ENCODE measurements around the gene REC114. TPM values are rescaled to one million over a fixed set of nuclear protein-coding genes. Genes with fewer than 3 reads are reported as not detected.

Gene REC114
- polyA plus RNA-seq, 1 donor (not counting 4 experiments of a cell fraction or from before 2014, with no cell fraction given), result not detected

- H3K36me3 ChIP-seq (ENCODE audit: control insufficient read depth in 2 of 2, extremely low read depth in 1 of 2, insufficient read depth in 2 of 2, low read length in 2 of 2), result peaks cover 29 to 47% of the 10 kb centered on the region in 2 experiments
- H3K4me3 ChIP-seq (ENCODE audit: control insufficient read depth in 2 of 3, extremely low read depth in 1 of 3, insufficient read depth in 2 of 3, low read depth in 1 of 3, low read length in 3 of 3), result no peak overlapping the region
- no peak overlapping the region for H3K9ac ChIP-seq (ENCODE audit: control insufficient read depth, extremely low read depth, insufficient read depth, low read length)
- peaks cover 56% of the 10 kb centered on the region for H3K79me2 ChIP-seq (ENCODE audit: control insufficient read depth, insufficient read depth, low read length)
- H3K4me2 ChIP-seq (ENCODE audit: control insufficient read depth, extremely low read depth, insufficient read depth, low read depth, low read length), result no peak overlapping the region
- no peak for TF ChIP-seq EZH2 (IDR thresholded peaks at IDR 0.05; ENCODE audit: low read length)
- TF ChIP-seq, protein P1, sequence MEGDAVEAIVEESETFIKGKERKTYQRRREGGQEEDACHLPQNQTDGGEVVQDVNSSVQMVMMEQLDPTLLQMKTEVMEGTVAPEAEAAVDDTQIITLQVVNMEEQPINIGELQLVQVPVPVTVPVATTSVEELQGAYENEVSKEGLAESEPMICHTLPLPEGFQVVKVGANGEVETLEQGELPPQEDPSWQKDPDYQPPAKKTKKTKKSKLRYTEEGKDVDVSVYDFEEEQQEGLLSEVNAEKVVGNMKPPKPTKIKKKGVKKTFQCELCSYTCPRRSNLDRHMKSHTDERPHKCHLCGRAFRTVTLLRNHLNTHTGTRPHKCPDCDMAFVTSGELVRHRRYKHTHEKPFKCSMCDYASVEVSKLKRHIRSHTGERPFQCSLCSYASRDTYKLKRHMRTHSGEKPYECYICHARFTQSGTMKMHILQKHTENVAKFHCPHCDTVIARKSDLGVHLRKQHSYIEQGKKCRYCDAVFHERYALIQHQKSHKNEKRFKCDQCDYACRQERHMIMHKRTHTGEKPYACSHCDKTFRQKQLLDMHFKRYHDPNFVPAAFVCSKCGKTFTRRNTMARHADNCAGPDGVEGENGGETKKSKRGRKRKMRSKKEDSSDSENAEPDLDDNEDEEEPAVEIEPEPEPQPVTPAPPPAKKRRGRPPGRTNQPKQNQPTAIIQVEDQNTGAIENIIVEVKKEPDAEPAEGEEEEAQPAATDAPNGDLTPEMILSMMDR (optimal IDR thresholded peaks at IDR 0.05 in 1 of 3, IDR thresholded peaks at IDR 0.05 in 1 of 3, conservative IDR thresholded peaks at IDR 0.05 in 1 of 3; ENCODE audit: extremely low read depth in 1 of 3, insufficient read depth in 2 of 3, low read length in 3 of 3), result no peak
- H3K27me3 ChIP-seq (ENCODE audit: control insufficient read depth, extremely low read depth, insufficient read depth, low read length), result no peaks in the 10 kb centered on the region
- H3K9me3 ChIP-seq (ENCODE audit: control insufficient read depth, low read depth, low read length), result no peaks in the 10 kb centered on the region
- no peaks in the 10 kb centered on the region for H3K4me1 ChIP-seq (ENCODE audit: control insufficient read depth, extremely low read depth, insufficient read depth, low read length)
- no peak overlapping the region for H2AFZ ChIP-seq (ENCODE audit: control insufficient read depth, low read length)
- FAIRE-seq (no peak), DNase-seq (ENCODE audit: low read depth, low spot score) (no peak)
- dilution Hi-C loops (cut with MboI; ENCODE audit: extremely low pct_ligation_motif_present, low sequenced_read_pairs), result loop anchor here (25.0 kb wide), 1 partner anchor 97 kb away; the partner anchor contains the start of gene CD276
- no peak overlapping the region for H3K27ac ChIP-seq (ENCODE audit: control insufficient read depth, insufficient read depth, low read length)
- no peaks in the 10 kb centered on the region for H4K20me1 ChIP-seq (ENCODE audit: control insufficient read depth, extremely low read depth, insufficient read depth, low read length)
- no peaks in the 10 kb centered on the region for H3K9me1 ChIP-seq (ENCODE audit: control insufficient read depth, extremely low read depth, insufficient read depth, low read length)
Measured at GRCh38 chr15:73590263-73590662, 147.3 kb downstream of the REC114 start.

DNA sequence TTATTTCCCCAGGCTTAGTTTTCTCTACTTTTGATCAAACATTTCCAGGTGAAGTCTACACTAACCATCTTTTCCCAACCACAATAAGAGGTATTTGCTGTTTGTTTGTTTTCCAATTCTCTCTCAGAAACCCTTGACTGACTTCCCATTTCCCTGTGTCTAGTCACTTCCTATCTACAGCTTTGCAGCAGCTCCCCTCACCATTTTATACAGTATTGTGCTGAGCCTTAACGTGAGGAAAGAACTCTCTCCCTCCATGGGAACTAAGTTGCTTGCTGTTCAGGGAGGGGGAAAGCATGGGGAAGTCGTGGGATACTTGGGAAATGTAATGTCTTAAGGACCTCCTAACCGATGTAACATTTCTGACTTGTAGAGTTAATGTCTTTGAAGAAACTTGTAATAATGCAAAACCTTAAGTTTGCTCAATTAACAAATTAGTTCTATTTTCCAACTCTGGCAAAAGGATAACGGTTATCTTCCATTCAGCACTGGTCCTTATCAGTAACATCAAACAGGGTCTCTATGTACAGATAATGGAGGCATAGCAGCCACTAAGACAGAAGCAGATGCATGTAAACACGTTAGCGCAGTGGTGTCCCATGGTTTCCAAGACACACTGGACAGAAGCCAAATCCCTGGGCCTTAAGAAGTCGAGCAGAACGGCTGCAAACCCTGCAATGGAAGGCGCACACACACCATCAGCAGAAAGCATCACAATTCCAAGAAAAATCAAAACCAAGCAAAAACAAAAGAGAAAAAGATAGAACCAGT lies 150.5 kb downstream of the REC114 start:
- H3K4me2 ChIP-seq (ENCODE audit: control insufficient read depth, extremely low read depth, insufficient read depth, low read depth, low read length), result no peak overlapping the region
- H3K9me3 ChIP-seq (ENCODE audit: control insufficient read depth, low read depth, low read length), result no peaks in the 10 kb centered on the region
- H3K36me3 ChIP-seq (ENCODE audit: control insufficient read depth in 2 of 2, extremely low read depth in 1 of 2, insufficient read depth in 2 of 2, low read length in 2 of 2), result peaks cover 16 to 28% of the 10 kb centered on the region in 2 experiments
- dilution Hi-C loops (cut with MboI; ENCODE audit: extremely low pct_ligation_motif_present, low sequenced_read_pairs), result loop anchor here (25.0 kb wide), 1 partner anchor 94 kb away; the partner anchor contains the start of gene CD276
- FAIRE-seq, result no peak
- H3K4me3 ChIP-seq (ENCODE audit: control insufficient read depth in 2 of 3, extremely low read depth in 1 of 3, insufficient read depth in 2 of 3, low read depth in 1 of 3, low read length in 3 of 3), result no peak overlapping the region
- TF ChIP-seq, protein P1 (optimal IDR thresholded peaks at IDR 0.05 in 1 of 3, IDR thresholded peaks at IDR 0.05 in 1 of 3, conservative IDR thresholded peaks at IDR 0.05 in 1 of 3; ENCODE audit: extremely low read depth in 1 of 3, insufficient read depth in 2 of 3, low read length in 3 of 3), result no peak
- TF ChIP-seq EZH2 (IDR thresholded peaks at IDR 0.05; ENCODE audit: low read length), result no peak
- H2AFZ ChIP-seq (ENCODE audit: control insufficient read depth, low read length), result no peak overlapping the region
- no peaks in the 10 kb centered on the region for H4K20me1 ChIP-seq (ENCODE audit: control insufficient read depth, extremely low read depth, insufficient read depth, low read length)
- peaks cover 3% of the 10 kb centered on the region for H3K9me1 ChIP-seq (ENCODE audit: control insufficient read depth, extremely low read depth, insufficient read depth, low read length)
- no peak overlapping the region for H3K27ac ChIP-seq (ENCODE audit: control insufficient read depth, insufficient read depth, low read length)
- no peaks in the 10 kb centered on the region for H3K27me3 ChIP-seq (ENCODE audit: control insufficient read depth, extremely low read depth, insufficient read depth, low read length)
- no peak for DNase-seq (ENCODE audit: low read depth, low spot score)
- H3K4me1 ChIP-seq (ENCODE audit: control insufficient read depth, extremely low read depth, insufficient read depth, low read length), result peaks cover 15% of the 10 kb centered on the region
- H3K79me2 ChIP-seq (ENCODE audit: control insufficient read depth, insufficient read depth, low read length), result peaks cover 84% of the 10 kb centered on the region
- H3K9ac ChIP-seq (ENCODE audit: control insufficient read depth, extremely low read depth, insufficient read depth, low read length), result no peak overlapping the region
